Tongue (tissue), 2 donors: ENCODE results near the gene OR52A1. TPM values are rescaled to one million over a fixed set of nuclear protein-coding genes. Genes with fewer than 3 reads are reported as not detected.

Source experiments
- DNase-seq: peaks from one replicate; pipeline ENCODE4 v3.0.0-alpha.2; 2015
- total RNA-seq: library from RNA; depleted of rRNA; stranded (reverse); fragments of >200 nt; gene quantifications from one replicate; pipeline ENCODE4 v1.2.3, GENCODE V29; 2014

OR52A1 gene
- total RNA-seq, 1 donor from 2014 or later: not detected

DNA sequence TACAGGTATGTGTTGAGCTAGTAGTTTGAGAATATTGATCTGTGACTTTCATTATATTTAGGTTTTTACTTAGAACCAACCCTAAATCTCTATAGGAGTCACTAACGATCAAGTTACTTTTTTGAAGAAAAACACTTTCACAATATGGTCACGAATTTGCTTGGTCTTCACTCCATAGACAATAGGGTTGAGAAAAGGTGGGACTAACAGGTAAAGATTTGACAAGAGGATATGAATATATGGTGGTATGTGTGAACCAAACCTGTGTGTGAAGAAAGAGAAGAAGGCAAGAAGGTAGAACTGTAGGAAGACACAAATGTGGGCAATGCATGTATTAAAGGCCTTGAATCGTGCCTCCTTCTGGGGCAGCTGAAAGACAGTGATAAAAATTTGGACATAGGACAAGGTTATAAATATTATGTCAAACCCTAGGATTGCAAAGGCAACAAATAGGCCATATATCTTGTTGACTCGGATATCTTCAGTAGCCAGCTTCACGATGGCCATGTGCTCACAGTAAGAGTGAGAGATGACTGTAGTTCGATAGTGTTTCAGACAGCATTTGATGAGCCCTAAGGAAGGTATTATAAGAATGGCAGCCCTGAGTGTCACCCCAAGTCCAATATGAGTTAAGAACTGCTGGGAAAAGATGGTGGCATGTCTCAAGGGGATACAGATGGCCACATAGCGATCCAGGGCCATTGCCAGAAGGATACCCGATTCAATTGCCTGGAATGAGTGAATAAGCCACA is 22.8 kb downstream of the OR52A1 start:
- no peak for DNase-seq

DNA sequence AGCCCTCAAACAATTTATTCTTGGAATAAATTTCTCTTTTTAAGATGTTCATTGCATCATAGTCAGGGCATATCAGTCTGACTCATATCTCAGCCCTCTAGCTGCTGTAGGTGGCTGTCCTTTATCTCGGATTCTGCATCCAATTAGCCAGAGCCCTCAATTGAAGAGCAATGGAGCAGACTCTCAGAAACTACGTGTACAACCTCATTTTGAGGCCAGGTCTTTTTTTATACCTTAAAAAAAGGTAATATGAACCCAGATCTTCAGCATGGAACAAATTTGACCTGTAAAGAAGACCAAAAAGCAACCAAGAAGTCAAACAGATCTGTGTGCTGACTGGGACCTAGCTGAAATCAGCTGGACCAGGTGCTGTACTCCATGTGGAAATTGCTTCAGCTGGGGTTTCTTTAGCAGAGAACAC is 25.1 kb downstream of the OR52A1 start:
- no peak for DNase-seq

DNA sequence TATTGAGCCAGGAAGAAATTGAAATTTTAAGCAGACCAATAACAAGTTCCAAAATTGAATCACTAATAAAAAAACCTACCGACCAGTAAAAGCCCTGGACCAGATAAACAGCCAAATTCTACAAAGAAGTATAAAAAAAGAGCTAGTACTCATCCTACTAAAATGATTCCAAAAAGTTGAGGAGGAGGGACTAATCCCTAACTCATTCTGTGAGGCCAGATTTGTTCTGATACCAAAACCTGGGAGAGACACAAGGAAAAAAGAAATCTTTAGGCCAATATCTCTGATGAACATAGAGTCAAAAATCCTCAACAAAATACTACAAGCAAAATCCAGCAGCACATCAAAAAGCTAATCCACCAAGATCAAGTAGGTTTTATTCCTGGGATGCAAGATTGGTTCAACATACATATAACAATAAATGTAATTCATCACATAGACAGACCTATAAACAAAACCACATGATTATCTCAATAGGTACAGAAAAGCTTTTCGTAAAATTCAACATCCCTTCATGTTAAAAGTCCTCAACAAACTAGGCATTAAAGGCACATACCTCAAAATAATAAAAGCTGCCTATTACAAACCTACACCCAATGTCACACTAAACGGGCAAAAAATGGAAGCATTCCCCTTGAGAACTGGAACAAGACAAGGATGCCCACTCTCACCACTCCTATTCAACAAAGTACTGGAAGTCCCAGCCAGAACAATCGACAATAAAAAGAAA is 29.5 kb downstream of the OR52A1 start:
- DNase-seq: no peak

DNA sequence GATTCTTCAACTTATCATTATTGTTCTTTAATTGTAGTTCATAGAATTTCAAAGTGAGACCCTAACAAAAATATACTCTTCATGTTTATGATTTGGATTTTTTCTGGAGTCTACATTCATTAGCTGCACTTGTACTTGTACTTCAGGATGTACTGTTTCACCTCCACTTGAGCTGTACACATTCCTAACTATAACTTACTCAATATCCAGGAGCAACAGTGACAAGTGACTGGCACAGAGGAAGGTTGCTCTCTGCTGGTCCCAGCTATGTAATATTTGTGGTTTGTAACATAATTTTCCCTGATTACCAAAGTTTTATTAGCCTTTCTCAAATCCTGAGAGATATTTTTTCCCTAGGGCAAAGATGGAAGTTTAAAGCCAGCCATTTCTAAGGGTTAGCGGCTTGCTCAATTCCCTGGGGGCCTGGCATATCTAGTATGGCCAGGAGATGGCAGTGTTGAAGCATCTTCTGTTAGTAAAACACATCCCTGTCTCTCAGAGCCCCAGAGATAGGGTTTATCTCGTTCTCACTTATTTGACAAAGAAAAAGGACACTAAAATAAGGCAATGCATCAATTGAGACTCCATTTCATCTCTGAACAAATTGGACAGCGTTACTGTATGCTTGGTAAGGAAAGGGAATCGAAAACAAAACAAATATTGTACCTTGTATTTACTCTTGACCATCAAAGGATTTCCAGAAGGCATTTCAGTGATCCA is 30.6 kb downstream of the OR52A1 start:
- DNase-seq: peak; percentile 80

DNA sequence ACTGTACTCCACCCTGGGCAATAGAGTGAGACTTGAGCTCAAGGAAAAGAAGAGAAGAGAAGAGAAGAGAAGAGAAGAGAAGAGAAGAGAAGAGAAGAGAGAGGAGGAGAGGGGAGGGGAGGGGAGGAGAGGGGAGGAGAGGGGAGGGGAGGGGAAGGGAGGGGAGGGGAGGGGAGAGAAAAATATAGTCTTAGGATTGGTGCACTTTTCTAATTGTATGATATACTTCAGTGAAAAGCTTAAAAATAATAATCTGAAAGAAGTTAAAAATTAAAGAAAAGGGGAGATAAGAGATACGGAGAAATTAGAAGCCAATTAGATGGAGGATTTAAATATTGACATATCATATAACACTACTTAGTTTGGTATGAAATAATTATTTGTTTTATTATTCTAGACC is 35.7 kb downstream of the OR52A1 start:
- DNase-seq: no peak

DNA sequence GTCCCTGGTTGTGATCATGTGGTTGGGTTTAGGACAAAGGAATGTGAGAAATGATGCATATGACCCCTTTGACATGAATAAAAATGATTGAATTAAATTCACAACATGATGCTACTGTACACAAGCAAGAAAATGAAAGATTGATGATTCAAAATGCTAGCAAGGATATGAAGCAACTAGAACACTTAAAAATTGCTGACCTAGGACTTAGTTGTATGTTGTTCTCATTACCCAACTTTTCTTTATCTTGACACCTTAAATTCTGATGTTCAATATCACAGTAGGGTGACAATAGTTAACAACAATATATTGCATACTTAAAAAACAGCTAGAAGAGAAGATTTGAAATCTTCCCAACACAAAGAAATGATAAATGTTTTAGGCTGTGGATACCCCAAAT is 37.0 kb downstream of the OR52A1 start:
- DNase-seq: no peak

DNA sequence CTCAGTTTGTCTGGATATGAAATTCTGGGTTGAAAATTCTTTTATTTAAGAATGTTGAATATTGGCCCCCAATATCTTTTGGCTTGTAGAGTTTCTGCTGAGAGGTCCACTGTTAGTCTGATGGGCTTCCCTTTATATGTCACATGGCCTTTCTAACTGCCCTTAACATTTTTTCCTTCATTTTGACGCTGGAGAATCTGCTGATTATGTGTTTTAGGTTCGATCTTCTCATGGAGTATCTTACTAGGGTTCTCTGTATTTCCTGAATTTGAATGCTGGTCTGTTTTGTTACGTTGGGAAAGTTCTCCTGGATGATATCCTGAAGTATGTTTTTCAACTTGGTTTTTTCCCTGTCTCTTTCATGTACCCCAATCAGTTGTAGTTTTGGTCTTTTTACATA is 39.2 kb downstream of the OR52A1 start:
- no peak for DNase-seq

DNA sequence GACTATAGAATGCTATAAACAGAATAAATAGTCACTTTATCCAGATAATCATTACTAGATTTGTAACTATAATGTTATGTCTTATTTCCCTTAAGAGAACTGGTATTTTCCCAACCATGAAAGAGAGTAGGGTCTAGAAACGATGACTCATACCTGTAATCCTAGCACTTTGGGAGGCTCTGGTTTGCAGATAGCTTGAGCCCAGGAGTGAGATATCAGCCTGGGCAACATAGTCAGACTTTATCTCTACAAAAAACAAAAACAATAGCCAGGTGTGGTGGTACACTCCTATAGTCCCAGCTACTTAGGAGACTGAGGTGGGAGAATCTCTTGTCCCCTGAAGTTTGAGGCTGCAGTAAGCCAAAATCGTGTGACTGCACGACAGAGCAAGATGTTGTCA is 47.3 kb downstream of the OR52A1 start:
- DNase-seq: no peak

DNA sequence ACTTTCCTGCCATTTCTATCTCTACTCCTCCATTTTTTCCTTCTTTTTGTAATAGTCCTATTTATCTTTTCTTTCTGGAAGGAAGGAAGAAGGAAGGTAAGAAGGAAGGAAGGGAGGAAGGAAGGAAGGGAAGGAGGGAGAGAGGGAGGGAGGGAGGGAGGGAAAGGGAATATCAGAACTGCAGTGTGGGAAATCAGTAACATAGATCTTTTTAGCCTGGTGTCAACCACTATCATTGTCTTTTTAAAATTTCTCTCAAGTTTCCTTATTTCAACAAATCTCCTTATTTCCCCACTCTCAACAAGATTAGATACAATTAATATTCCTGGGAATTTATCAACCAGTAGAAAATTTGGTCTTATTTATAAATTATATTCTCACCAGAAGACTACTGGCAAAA is 51.5 kb downstream of the OR52A1 start:
- no peak for DNase-seq

DNA sequence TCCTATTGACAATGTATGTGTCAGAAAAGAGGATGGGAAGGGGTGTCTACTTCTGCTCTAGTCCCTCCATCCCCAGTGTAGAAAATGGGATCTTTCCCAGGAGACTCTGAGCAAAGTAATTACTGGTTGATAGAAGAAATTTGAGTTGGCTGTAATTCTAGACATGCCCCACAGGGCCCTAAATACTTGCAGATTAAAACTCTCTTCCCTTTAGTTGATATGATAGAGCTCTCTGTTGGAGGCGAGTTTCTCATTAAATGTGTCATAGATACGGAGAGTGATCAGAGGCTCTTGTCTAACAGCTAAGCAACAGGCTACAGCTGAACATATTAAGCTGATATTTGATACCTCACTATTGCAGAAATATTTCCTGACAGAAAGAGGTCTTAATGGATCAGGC is 52.3 kb downstream of the OR52A1 start:
- DNase-seq: no peak

DNA sequence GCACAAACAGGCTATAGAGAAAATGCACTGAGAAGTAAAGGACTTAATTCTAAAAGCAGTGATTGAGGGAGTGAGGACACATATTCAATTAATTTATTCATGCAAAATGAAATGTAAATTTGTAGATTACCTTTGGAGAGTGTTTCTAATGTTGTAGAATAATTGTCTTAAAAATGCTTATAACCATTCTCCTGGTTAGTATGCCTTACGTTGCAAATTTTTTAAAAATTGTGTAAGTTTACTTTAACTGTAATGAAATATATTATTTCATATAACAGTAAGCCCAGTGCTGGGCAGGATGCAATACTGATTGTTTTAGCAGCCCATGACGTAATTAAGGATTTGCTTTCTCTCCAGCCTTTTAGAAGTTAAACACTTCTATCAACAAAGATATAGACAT is 58.5 kb downstream of the OR52A1 start:
- no peak for DNase-seq

Other genes starting within 250 kb of the OR52A1 start
- gene OR51G2, start 235.4 kb downstream of the OR52A1 start, total RNA-seq: not detected
- not detected for gene OR51G1, start 230.4 kb downstream of the OR52A1 start, total RNA-seq
- gene OR51A4, start 207.2 kb downstream of the OR52A1 start, total RNA-seq: not detected
- not detected for gene OR51A2, start 199.0 kb downstream of the OR52A1 start, total RNA-seq
- not detected for gene OR51L1, start 159.9 kb downstream of the OR52A1 start, total RNA-seq
- not detected for gene OR52J3, start 108.2 kb downstream of the OR52A1 start, total RNA-seq
- not detected for gene OR52E2, start 95.1 kb downstream of the OR52A1 start, total RNA-seq
- not detected for gene OR52E1, start 85.2 kb downstream of the OR52A1 start, total RNA-seq
- not detected for gene OR52A5, start 16.4 kb downstream of the OR52A1 start, total RNA-seq
- not detected for gene OR51V1, start 45.9 kb upstream of the OR52A1 start, total RNA-seq
- gene HBB, start 72.3 kb upstream of the OR52A1 start, total RNA-seq: 162 TPM
- gene HBD, start 79.7 kb upstream of the OR52A1 start, total RNA-seq: not detected
- 7.5 TPM for gene HBG1, start 95.1 kb upstream of the OR52A1 start, total RNA-seq
- gene HBG2, start 100.0 kb upstream of the OR52A1 start, total RNA-seq: 982 TPM
- 3.3 TPM for gene HBE1, start 115.2 kb upstream of the OR52A1 start, total RNA-seq
- not detected for gene OR51B4, start 147.2 kb upstream of the OR52A1 start, total RNA-seq
- 1.0 TPM for gene OR51B2, start 169.5 kb upstream of the OR52A1 start, total RNA-seq
- gene OR51B5, start 188.8 kb upstream of the OR52A1 start, total RNA-seq: not detected
- gene OR51B6, start 196.8 kb upstream of the OR52A1 start, total RNA-seq: not detected
- gene OR51M1, start 229.1 kb upstream of the OR52A1 start, total RNA-seq: not detected